Vagina (tissue), 2 donors: ENCODE results near the gene AMFR. TPM values are rescaled to one million over a fixed set of nuclear protein-coding genes. Genes with fewer than 3 reads are reported as not detected.
A peak's percentile ranks its signal among the peaks of the same experiment; 100 is the strongest.

Source experiments
- DNase-seq, 2 donors: peaks; one replicate each; pipeline ENCODE4 v3.0.0-alpha.2; 2017; ENCODE audit errors: extremely low spot score in 2 of 2
- H3K27ac ChIP-seq: fragments of 200-600 bp; sonication (generic); one replicate; pipeline ENCODE4 v1.5.1; 2019
- H3K27me3 ChIP-seq: fragments of 200-600 bp; sonication (generic); one replicate; pipeline ENCODE4 v1.5.1; 2019
- H3K36me3 ChIP-seq, 2 donors: fragments of 200-600 bp; sonication (generic); one replicate each; pipeline ENCODE4 v1.5.1; 2017 to 2019
- H3K4me1 ChIP-seq: fragments of 200-600 bp; sonication (generic); one replicate; pipeline ENCODE4 v1.5.1; 2019
- H3K4me3 ChIP-seq, 2 donors: fragments of 200-600 bp; sonication (generic); 1 replicate in 1 of 2; 2 replicates in 1 of 2; pipeline ENCODE4 v1.5.1; 2016 to 2019
- H3K9me3 ChIP-seq: fragments of 200-600 bp; sonication (generic); one replicate; pipeline ENCODE4 v1.5.1; 2019
- CTCF ChIP-seq, 3 experiments: fragments of 450-650 bp in 2 of 3; fragments of 200-600 bp in 1 of 3; sonication (generic) in 1 of 3; IDR thresholded peaks; one replicate each; pipeline ENCODE4 v1.5.1; 2017 to 2019; ENCODE audit warnings: antibody characterized with exemption in 3 of 3, mild to moderate bottlenecking in 2 of 3, moderate library complexity in 2 of 3
- POLR2A ChIP-seq, 2 donors: fragments of 450-650 bp; IDR thresholded peaks; one replicate each; pipeline ENCODE4 v1.6.1; 2017; ENCODE audit warnings: antibody characterized with exemption in 2 of 2, mild to moderate bottlenecking in 2 of 2, moderate library complexity in 2 of 2
- POLR2AphosphoS5 ChIP-seq, 2 donors: sonication (generic); formaldehyde crosslinking; IDR thresholded peaks; one replicate each; pipeline ENCODE4 v1.9.0; 2017; ENCODE audit warnings: antibody characterized with exemption in 2 of 2, mild to moderate bottlenecking in 2 of 2, low read depth in 1 of 2; ENCODE audit not compliant: insufficient read depth in 1 of 2
- intact Hi-C: fragments of 100-400 bp; cut with DNase I; formaldehyde crosslinking; loops from one replicate; pipeline ENCODE4 v1.15.1; 2023
- total RNA-seq: library from RNA; depleted of rRNA; stranded (reverse); fragments of >200 nt; gene quantifications from one replicate; pipeline ENCODE4 v1.2.3, GENCODE V29; 2016

The AMFR gene
- total RNA-seq, 1 donor from 2014 or later, result 132 TPM

GRCh38 chr16:56451753-56452689 is 26.7 kb upstream of the AMFR start:
- DNase-seq, result peak in 1 of 2 donors; percentile 87
- TF ChIP-seq CTCF (IDR thresholded peaks at IDR 0.05) (no peak), POLR2AphosphoS5 (IDR thresholded peaks at IDR 0.05; ENCODE audit: insufficient read depth in 1 of 2, low read depth in 1 of 2) (no peak), POLR2A (IDR thresholded peaks at IDR 0.05) (no peak)
- H3K27ac ChIP-seq, result peak overlapping the region; percentile 68
- intact Hi-C loops, result no loop called here
- H3K36me3 ChIP-seq, result peaks cover 0 to 32% of the 10 kb centered on the region in 2 donors
- peak overlapping the region; percentile 66 to 72 for H3K4me3 ChIP-seq
- H3K27me3 ChIP-seq, result no peaks in the 10 kb centered on the region
- H3K4me1 ChIP-seq, result peaks cover 42% of the 10 kb centered on the region
- no peaks in the 10 kb centered on the region for H3K9me3 ChIP-seq

GRCh38 chr16:56450986-56451752 is 25.8 kb upstream of the AMFR start, which contains the start of the genes NUDT21 and OGFOD1:
Gene NUDT21 (minus strand): TSS chr16:56451332. CDS start chr16:56451202, 130 bp downstream.
Gene OGFOD1 (plus strand): TSS chr16:56451554. CDS start chr16:56451613, 59 bp downstream.
- Histone ChIP-seq H3K27me3 (no peaks in the 10 kb centered on the region), H3K27ac (peak within 1 kb of the TSS; percentile 68), H3K9me3 (no peaks in the 10 kb centered on the region), H3K4me1 (peaks cover 42% of the 10 kb centered on the region), H3K36me3 (peaks cover 0 to 32% of the 10 kb centered on the region in 2 donors), H3K4me3 (peak within 1 kb of the TSS; percentile 66 to 72)
- intact Hi-C loops, result no loop called here
- DNase-seq, result peak in 1 of 2 donors; percentile 98
- TF ChIP-seq POLR2AphosphoS5 (IDR thresholded peaks at IDR 0.05; ENCODE audit: insufficient read depth in 1 of 2, low read depth in 1 of 2) (peak; percentile 89 to 90), CTCF (IDR thresholded peaks at IDR 0.05) (peak in 1 of 3 experiments; percentile 12), POLR2A (IDR thresholded peaks at IDR 0.05) (no peak)

GRCh38 chr16:56450275-56450985 is 25.1 kb upstream of the AMFR start:
- H3K27ac ChIP-seq, result peak overlapping the region; percentile 42
- TF ChIP-seq CTCF (IDR thresholded peaks at IDR 0.05) (no peak), POLR2A (IDR thresholded peaks at IDR 0.05) (no peak), POLR2AphosphoS5 (IDR thresholded peaks at IDR 0.05; ENCODE audit: insufficient read depth in 1 of 2, low read depth in 1 of 2) (no peak)
- DNase-seq, result no peak
- peak overlapping the region; percentile 66 to 72 for H3K4me3 ChIP-seq
- H3K4me1 ChIP-seq, result peaks cover 42% of the 10 kb centered on the region
- H3K9me3 ChIP-seq, result no peaks in the 10 kb centered on the region
- no peaks in the 10 kb centered on the region for H3K27me3 ChIP-seq
- H3K36me3 ChIP-seq, result peaks cover 0 to 26% of the 10 kb centered on the region in 2 donors
- intact Hi-C loops, result no loop called here

- no peaks in the 10 kb centered on the region for H3K9me3 ChIP-seq
- intact Hi-C loops, result no loop called here
- TF ChIP-seq CTCF (IDR thresholded peaks at IDR 0.05) (no peak), POLR2A (IDR thresholded peaks at IDR 0.05) (no peak), POLR2AphosphoS5 (IDR thresholded peaks at IDR 0.05; ENCODE audit: insufficient read depth in 1 of 2, low read depth in 1 of 2) (no peak)
- H3K4me3 ChIP-seq, result no peak overlapping the region
- no peak for DNase-seq
- no peak overlapping the region for H3K27ac ChIP-seq
- no peaks in the 10 kb centered on the region for H3K27me3 ChIP-seq
- H3K36me3 ChIP-seq, result peaks cover 0 to 17% of the 10 kb centered on the region in 2 donors
- H3K4me1 ChIP-seq, result peaks cover 38% of the 10 kb centered on the region
Observed at GRCh38 chr16:56448005-56448404, 22.7 kb upstream of the AMFR start.
